ENCODE results near the gene CPAMD8.

- TF ChIP-seq POLR2A (IDR thresholded peaks at IDR 0.05) (no peak), CTCF (IDR thresholded peaks at IDR 0.05) (no peak)
These were observed 35.1 kb upstream of the CPAMD8 start for GRCh38 chr19:17061691-17062090.
